Mucosa of rectum (tissue), 2 donors: ENCODE data around the gene FAM20C.
"Not testable (repeated sequence)": the region's sequence is repeated elsewhere in the genome, so short reads cannot be mapped to it uniquely, and the experiment has no call there.

Source experiments
- H3K27ac ChIP-seq, 2 donors: one replicate each; pipeline ENCODE4 v1.7.0; 2013; ENCODE audit warnings: inconsistent platforms in 2 of 2, low read depth in 2 of 2, low read length in 2 of 2
- H3K27me3 ChIP-seq, 2 donors: one replicate each; pipeline ENCODE4 v1.7.0; 2013; ENCODE audit warnings: low read length in 2 of 2; ENCODE audit not compliant: control insufficient read depth in 2 of 2, insufficient read depth in 2 of 2
- H3K36me3 ChIP-seq, 2 donors: one replicate each; pipeline ENCODE4 v1.7.0; 2013; ENCODE audit warnings: low read length in 2 of 2; ENCODE audit not compliant: control insufficient read depth in 2 of 2, insufficient read depth in 2 of 2
- H3K4me1 ChIP-seq, 2 donors: one replicate each; pipeline ENCODE4 v1.7.0; 2013; ENCODE audit warnings: low read length in 2 of 2, mild to moderate bottlenecking in 1 of 2; ENCODE audit not compliant: control insufficient read depth in 2 of 2, insufficient read depth in 2 of 2
- H3K4me3 ChIP-seq, 2 donors: one replicate each; pipeline ENCODE4 v1.7.0; 2013; ENCODE audit warnings: low read length in 2 of 2
- H3K9ac ChIP-seq, 2 donors: one replicate each; pipeline ENCODE4 v1.7.0; 2013; ENCODE audit warnings: low read length in 2 of 2, low read depth in 1 of 2, mild to moderate bottlenecking in 1 of 2
- H3K9me3 ChIP-seq, 2 donors: one replicate each; pipeline ENCODE4 v1.7.0; 2013; ENCODE audit warnings: low read length in 2 of 2; ENCODE audit not compliant: control insufficient read depth in 2 of 2
- donor health status: healthy.
- donor health status: Normal muscosa, but diverticular disease.

Gene FAM20C

DNA sequence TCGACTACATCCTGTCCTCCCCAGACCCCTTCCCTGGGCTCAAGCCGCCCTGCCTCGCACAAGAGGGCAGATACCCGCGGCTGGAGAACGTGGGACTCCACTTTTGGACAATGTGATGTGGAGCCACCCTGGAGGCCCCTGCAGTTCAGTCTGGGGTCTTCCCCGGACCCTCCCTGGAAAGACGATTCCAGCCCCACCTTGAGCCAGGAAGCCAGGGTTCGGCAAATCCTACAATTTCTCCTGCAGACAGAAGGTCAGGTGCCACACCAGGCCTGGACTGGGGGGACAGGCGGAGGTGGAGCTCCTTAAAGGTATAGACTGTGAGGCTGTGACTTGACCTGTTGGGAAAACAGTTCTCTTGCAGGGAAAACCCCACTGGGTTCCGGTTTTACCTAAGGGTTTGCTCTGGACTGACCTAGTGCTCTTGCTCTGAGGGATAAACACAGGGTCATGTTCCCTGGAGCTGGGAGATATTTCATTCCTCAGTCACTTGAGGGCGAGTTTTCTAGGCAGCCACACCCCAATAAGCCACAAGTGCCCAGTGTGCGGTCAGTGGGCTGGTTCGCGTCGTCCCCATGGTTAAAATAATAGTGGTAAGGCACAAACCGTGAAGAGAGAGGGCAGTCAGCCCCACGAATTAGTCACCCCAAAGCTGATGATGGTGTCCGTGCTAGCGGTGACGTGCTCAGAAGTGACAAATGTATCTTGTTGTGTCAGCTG, 99.2 kb downstream of the FAM20C start:
- H3K9me3 ChIP-seq, result no peaks in the 10 kb centered on the region

DNA sequence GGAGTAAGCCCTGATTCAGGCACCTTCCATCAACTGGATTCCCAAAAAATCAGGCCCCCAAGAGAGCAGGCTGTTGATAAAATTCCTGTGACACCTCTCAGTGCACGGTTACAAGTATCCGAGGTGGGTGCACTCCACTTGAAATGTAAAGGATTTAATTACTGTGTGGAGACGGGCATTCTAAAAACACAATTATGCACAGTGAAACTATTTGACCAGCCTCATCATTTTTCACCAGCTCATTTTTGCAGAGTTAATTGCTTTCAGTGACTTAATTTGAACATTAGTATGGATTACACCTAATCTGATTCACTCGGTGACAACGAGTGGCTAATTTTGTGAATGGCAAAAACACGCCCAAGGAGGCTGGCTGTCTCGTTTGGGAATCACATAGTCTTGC, 99.9 kb downstream of the FAM20C start:
- Histone ChIP-seq H3K27ac (no peak overlapping the region), H3K27me3 (peaks cover 3 to 9% of the 10 kb centered on the region in 2 donors), H3K36me3 (no peaks in the 10 kb centered on the region), H3K4me1 (peaks cover 7 to 13% of the 10 kb centered on the region in 2 donors), H3K9ac (no peak overlapping the region), H3K9me3 (no peaks in the 10 kb centered on the region), H3K4me3 (no peak overlapping the region)

More for the DNA sequence above, 99.2 kb downstream of the FAM20C start:
- no peak overlapping the region for H3K4me3 ChIP-seq
- peaks cover 3 to 9% of the 10 kb centered on the region in 2 donors for H3K27me3 ChIP-seq
- no peak overlapping the region for H3K27ac ChIP-seq
- peaks cover 7 to 13% of the 10 kb centered on the region in 2 donors for H3K4me1 ChIP-seq
- H3K36me3 ChIP-seq, result no peaks in the 10 kb centered on the region
- H3K9ac ChIP-seq, result no peak overlapping the region

DNA sequence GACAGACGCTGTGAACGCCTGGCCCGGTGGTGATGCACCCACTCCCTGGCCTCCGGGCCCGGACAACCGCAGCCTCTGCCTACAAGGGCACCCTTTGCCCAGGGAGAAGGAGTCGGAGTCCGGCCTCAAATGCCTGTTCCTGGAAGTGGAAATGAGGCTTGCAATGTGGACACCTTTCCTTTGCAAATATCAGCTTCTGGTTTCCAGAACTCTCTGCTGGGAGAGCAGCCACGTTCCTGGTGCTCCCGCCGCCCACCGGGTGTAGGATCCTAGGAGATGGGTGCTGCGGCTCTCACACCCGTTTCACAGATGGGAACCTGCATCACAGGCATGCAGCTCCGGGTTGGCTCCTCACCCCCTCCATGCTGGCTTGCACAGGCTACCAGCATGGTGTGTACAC, 100.5 kb downstream of the FAM20C start:
- Histone ChIP-seq H3K36me3 (no peaks in the 10 kb centered on the region), H3K9me3 (no peaks in the 10 kb centered on the region), H3K27ac (no peak overlapping the region), H3K27me3 (peaks cover 3 to 9% of the 10 kb centered on the region in 2 donors), H3K4me3 (no peak overlapping the region), H3K4me1 (peaks cover 7 to 13% of the 10 kb centered on the region in 2 donors), H3K9ac (no peak overlapping the region)

DNA sequence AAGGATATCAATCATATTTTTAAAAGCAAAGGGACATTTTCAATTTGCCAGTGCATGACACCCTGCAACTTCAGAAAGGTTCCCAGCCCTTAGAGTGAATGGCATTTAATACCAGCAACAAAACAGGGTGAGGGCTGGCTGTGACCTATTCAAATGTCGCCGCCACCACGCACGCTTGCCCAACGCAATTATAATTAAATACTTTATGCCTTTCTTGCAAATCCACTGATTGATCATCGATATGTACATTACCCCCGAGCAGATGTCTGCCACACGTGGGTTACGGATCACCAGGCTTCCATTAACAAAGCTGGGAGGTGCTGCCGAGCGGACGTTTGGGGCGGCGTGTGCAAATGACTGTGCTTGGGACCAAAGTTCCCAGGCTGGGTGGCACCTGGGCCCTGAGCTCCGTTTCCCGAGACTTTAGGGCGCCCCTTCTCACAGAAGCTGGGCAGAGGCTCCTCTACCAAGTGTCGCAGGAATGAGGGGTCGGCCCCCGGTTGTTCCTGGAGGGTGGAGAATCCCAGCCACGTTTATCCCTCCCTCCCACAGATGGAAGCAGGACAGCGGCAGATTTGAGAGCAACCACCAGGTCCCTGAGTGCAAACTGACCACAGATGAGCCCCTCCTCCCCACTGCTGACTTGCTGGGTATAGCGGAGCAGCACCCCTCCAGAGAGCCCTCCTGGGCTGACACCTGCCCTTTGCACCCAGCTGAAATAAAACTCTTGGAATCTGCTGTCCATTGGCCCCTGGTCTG, 101.5 kb downstream of the FAM20C start:
- Histone ChIP-seq H3K27ac (peak overlapping the region; percentile 6 to 18), H3K4me3 (no peak overlapping the region), H3K27me3 (peaks cover 3 to 9% of the 10 kb centered on the region in 2 donors), H3K36me3 (no peaks in the 10 kb centered on the region), H3K9me3 (no peaks in the 10 kb centered on the region), H3K4me1 (peaks cover 7 to 13% of the 10 kb centered on the region in 2 donors), H3K9ac (no peak overlapping the region)

DNA sequence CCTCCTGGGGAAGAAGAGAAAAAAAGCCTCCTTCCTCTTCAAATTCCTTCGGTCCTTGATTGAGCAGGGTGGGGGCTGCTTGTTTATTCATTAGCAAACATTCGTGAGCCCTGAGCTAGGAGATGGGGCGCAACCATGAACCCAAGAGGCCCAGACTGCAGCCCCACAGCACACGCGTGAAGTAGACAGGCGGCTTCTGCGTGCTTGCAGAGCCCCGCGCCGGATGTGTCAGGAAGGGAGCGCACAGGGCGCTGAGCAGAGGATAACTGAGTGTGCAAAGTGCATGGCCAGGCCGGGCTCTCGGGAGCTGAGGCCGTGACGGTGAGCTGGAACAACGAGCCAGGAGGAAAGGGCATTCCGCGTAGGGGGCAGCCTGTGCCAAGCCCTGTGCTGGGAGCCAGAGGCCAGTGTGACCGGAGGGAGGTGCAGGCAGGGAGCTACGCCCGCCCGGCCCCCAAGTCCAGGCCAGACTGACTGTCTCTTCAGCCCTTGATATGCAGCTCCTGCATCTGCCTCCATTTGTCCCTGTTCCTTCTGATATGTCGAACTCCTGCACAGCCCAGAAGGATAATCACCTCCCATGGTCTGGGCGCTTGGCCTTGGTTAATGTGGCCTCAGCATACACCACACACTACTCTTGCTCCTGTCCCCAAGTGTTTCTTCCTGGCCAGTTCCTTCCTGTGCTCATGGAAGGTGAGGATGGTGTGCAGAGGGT, 102.2 kb downstream of the FAM20C start:
- Histone ChIP-seq H3K9ac (no peak overlapping the region), H3K27ac (peak overlapping the region; percentile 6 to 18), H3K4me1 (peaks cover 7 to 13% of the 10 kb centered on the region in 2 donors), H3K27me3 (peaks cover 3 to 9% of the 10 kb centered on the region in 2 donors), H3K9me3 (no peaks in the 10 kb centered on the region), H3K4me3 (peak overlapping the region in 1 of 2 donors; percentile 26), H3K36me3 (no peaks in the 10 kb centered on the region)

DNA sequence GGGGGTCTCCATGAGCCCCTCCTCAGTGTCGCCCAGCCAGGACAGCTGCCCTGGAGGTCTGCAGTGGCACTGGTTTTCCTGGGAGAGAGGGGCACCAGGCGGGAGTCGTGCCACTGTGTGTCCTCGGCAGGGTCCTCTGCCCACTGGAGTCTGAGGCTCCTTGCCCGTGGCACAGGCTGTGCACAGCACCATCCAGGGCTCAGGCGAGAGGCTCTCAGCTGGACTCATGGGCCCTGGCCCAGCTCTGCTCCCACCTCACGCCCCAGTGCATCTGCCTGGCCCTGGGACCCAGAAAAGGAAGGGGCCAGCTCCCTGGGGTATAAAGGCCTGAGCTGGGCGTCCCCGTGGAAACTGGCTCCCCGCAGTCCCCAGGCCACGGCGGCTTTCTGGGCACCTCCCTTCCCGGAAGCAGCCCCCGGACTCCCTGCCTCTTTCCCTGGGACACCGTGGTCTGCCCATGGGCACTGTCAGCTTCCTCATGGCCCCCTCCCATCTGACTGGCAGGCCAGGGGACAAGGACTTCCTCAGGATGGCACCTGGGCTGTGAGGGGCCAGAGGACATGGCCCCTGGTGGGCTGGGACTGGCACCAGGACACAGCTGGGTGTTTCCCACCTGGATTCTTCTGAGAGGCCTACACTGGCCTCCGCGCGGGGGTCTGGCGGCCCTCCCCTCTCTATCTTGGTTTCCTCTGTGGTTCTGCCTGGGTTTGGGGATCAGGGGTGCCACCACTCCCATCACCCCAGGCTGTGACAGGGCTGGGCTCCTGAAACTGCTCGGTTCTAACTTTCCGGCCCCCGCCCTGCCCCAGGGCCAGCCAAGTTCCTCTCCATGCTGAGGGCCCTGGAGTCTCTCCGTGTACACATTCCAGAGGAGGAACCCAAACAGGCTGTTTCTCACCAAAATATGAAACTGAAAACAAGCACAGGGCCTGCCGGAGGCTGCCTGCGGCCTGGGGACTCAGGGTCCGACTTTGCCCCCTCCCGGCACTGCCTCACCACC, 103.1 kb downstream of the FAM20C start:
- peaks cover 7 to 10% of the 10 kb centered on the region in 2 donors for H3K4me1 ChIP-seq
- H3K27me3 ChIP-seq, result peaks cover under 1 to 5% of the 10 kb centered on the region in 2 donors
- no peak overlapping the region for H3K27ac ChIP-seq
- no peaks in the 10 kb centered on the region for H3K9me3 ChIP-seq
- H3K36me3 ChIP-seq, result no peaks in the 10 kb centered on the region
- no peak overlapping the region for H3K4me3 ChIP-seq
- H3K9ac ChIP-seq, result no peak overlapping the region

DNA sequence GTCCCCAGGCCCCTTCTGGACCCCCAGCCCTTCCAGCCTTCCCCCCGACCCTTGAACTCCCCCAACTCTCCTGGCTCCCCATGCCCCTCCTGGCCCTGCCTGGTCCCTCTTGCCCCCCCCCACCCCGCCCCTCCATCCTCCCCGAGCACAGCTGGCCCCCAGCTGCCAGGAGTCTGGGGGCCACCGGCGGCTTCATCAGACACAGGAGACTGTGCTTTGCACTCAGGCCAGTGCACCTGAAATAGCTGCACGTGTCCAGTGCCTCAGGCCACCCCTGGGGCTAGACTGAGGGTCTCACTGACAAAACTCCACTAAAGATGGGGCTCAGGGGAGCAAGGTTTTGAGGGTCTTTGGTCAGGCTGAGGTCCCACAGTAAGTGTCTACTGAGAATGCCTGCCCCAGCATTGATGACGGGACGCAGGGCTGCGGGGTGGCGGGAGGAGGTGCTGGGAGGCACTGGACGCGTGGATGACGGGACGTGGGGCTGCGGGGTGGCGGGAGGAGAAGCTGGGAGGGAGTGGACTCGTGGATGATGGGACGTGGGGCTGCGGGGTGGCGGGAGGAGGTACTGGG, 104.1 kb downstream of the FAM20C start:
- Histone ChIP-seq H3K36me3 (no peaks in the 10 kb centered on the region), H3K27ac (no peak overlapping the region), H3K9me3 (no peaks in the 10 kb centered on the region), H3K9ac (no peak overlapping the region), H3K27me3 (no peaks in the 10 kb centered on the region), H3K4me3 (no peak overlapping the region), H3K4me1 (peaks cover 7 to 9% of the 10 kb centered on the region in 2 donors)

DNA sequence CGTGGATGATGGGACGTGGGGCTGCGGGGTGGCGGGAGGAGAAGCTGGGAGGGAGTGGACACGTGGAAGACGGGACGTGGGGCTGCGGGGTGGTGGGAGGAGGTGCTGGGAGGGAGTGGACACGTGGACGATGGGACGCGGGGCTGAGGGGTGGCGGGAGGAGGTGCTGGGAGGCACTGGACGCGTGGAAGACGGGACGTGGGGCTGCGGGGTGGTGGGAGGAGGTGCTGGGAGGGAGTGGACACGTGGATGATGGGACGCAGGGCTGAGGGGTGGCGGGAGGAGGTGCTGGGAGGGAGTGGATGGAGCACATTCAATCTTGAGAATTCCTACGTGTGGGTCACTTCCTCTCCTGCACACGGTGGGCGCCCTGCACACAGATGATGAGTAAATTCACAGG, 104.8 kb downstream of the FAM20C start:
- H3K27me3 ChIP-seq, H3K9ac ChIP-seq, H3K4me1 ChIP-seq, H3K9me3 ChIP-seq, H3K27ac ChIP-seq, H3K4me3 ChIP-seq, H3K36me3 ChIP-seq: not testable (repeated sequence)
